ENCODE data around the gene SPRR3. TPM values are rescaled to one million over a fixed set of nuclear protein-coding genes. Genes with fewer than 3 reads are reported as not detected.

SPRR3 gene
- total RNA-seq, 1 donor from 2014 or later, result 3.0 TPM

DNA sequence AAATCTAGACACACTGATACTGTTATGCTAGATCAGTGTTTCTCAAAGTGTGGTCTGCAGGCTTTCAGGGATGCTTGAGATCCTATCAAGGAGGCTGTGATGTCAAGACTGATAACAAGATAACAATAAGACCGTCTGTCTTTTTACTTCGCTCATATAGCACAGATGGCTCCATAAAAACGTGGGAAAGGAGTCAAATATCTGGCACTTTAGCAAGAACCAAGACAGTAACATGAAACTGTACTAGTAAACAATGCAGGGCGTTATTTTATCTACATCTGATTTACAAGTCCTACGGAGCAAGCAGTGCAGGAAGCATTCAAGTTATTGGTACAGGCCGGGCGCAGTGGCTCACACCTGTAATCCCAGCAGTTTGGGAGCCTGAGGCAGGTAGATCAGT, 3.6 kb upstream of the SPRR3 start:
- Histone ChIP-seq H3K27ac (ENCODE audit: low read depth, low read length) (no peak overlapping the region), H3K79me2 (ENCODE audit: insufficient read depth, low read length) (no peaks in the 10 kb centered on the region), H3K4me2 (ENCODE audit: low read length) (no peak overlapping the region), H3K9me3 (ENCODE audit: insufficient read depth, low read depth, low read length) (peaks cover 5% of the 10 kb centered on the region), H3K4me1 (ENCODE audit: insufficient read depth, low read length) (no peaks in the 10 kb centered on the region), H3K4me3 (ENCODE audit: insufficient read depth, low read depth, low read length) (no peak overlapping the region), H4K20me1 (ENCODE audit: insufficient read depth, low read length) (no peaks in the 10 kb centered on the region), H3K9ac (ENCODE audit: low read length) (no peak overlapping the region), H2AFZ (ENCODE audit: low read depth, low read length) (no peak overlapping the region), H3K36me3 (ENCODE audit: insufficient read depth, low read length) (no peaks in the 10 kb centered on the region), H3K27me3 (ENCODE audit: insufficient read depth, low read length) (no peaks in the 10 kb centered on the region)
- DNase-seq (ENCODE audit: low read depth) (no peak), FAIRE-seq (no peak)
- Mint-ChIP-seq H3K9me3 (ENCODE audit: unreplicated experiment) (peaks cover 5% of the 10 kb centered on the region), H3K27me3 (ENCODE audit: low read depth, unreplicated experiment) (peaks cover 4% of the 10 kb centered on the region), H3K36me3 (ENCODE audit: low read depth, unreplicated experiment) (no peaks in the 10 kb centered on the region), H3K4me3 (ENCODE audit: unreplicated experiment) (no peak overlapping the region), H3K27ac (ENCODE audit: unreplicated experiment) (no peak overlapping the region), H3K4me1 (ENCODE audit: low read depth, unreplicated experiment) (no peaks in the 10 kb centered on the region)
- TF ChIP-seq, protein P1, sequence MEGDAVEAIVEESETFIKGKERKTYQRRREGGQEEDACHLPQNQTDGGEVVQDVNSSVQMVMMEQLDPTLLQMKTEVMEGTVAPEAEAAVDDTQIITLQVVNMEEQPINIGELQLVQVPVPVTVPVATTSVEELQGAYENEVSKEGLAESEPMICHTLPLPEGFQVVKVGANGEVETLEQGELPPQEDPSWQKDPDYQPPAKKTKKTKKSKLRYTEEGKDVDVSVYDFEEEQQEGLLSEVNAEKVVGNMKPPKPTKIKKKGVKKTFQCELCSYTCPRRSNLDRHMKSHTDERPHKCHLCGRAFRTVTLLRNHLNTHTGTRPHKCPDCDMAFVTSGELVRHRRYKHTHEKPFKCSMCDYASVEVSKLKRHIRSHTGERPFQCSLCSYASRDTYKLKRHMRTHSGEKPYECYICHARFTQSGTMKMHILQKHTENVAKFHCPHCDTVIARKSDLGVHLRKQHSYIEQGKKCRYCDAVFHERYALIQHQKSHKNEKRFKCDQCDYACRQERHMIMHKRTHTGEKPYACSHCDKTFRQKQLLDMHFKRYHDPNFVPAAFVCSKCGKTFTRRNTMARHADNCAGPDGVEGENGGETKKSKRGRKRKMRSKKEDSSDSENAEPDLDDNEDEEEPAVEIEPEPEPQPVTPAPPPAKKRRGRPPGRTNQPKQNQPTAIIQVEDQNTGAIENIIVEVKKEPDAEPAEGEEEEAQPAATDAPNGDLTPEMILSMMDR (IDR thresholded peaks at IDR 0.05; ENCODE audit: insufficient read depth, low read depth, low read length), result no peak
- no peak for TF ChIP-seq EZH2 (IDR thresholded peaks at IDR 0.05; ENCODE audit: insufficient read depth, low read length)

DNA sequence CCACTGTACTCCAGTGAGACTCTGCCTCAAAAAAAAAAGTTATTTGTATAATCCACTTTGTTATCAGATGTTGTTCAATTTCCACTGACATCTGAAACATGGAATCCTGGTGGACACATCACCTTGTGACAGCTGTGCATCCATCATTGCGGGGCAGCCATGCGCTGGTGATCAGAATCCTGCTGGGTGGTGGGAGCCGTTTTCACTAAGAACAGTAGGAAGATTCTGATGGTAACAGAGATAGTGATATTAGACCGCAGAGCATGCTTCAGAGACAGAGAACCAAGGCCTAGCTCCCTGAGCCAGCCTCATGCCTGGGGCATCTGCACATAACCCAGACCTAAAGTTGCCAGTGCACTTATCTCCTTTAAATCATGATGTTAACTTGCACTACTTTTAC, 3.1 kb upstream of the SPRR3 start:
- Histone ChIP-seq H3K4me1 (ENCODE audit: insufficient read depth, low read length) (no peaks in the 10 kb centered on the region), H3K79me2 (ENCODE audit: insufficient read depth, low read length) (no peaks in the 10 kb centered on the region), H3K9ac (ENCODE audit: low read length) (no peak overlapping the region), H3K4me3 (ENCODE audit: insufficient read depth, low read depth, low read length) (no peak overlapping the region), H2AFZ (ENCODE audit: low read depth, low read length) (no peak overlapping the region), H3K4me2 (ENCODE audit: low read length) (no peak overlapping the region), H3K27ac (ENCODE audit: low read depth, low read length) (no peak overlapping the region), H3K27me3 (ENCODE audit: insufficient read depth, low read length) (no peaks in the 10 kb centered on the region), H3K9me3 (ENCODE audit: insufficient read depth, low read depth, low read length) (peaks cover 5% of the 10 kb centered on the region), H3K36me3 (ENCODE audit: insufficient read depth, low read length) (no peaks in the 10 kb centered on the region), H4K20me1 (ENCODE audit: insufficient read depth, low read length) (no peaks in the 10 kb centered on the region)
- no peak for TF ChIP-seq EZH2 (IDR thresholded peaks at IDR 0.05; ENCODE audit: insufficient read depth, low read length)
- TF ChIP-seq, protein P1 (IDR thresholded peaks at IDR 0.05; ENCODE audit: insufficient read depth, low read depth, low read length), result no peak
- FAIRE-seq (no peak), DNase-seq (ENCODE audit: low read depth) (no peak)
- Mint-ChIP-seq H3K27ac (ENCODE audit: unreplicated experiment) (no peak overlapping the region), H3K9me3 (ENCODE audit: unreplicated experiment) (peaks cover 5% of the 10 kb centered on the region), H3K36me3 (ENCODE audit: low read depth, unreplicated experiment) (no peaks in the 10 kb centered on the region), H3K4me3 (ENCODE audit: unreplicated experiment) (no peak overlapping the region), H3K27me3 (ENCODE audit: low read depth, unreplicated experiment) (peaks cover 6% of the 10 kb centered on the region), H3K4me1 (ENCODE audit: low read depth, unreplicated experiment) (no peaks in the 10 kb centered on the region)

DNA sequence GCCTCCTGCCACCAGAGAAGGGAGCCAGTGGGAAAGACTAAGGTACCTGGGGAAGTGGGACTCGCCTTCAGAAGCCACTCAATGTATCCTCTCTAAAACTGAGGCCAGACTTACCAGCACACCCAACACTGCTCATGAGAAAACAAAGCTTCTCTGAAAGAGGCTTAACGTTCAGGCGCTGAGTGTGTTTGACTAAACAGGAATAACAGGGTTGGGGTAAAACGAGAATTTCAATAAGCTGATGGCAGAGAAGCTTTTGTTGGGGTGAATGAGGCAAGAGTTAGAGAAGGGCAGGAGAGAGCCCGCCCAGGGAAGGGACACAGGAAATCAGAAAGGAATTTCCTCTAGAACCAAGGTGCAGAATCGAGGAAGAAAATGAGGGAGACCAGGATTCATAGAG, 1.7 kb upstream of the SPRR3 start:
- H3K4me1 Mint-ChIP-seq (ENCODE audit: low read depth, unreplicated experiment), result no peaks in the 10 kb centered on the region
- DNase-seq (ENCODE audit: low read depth) (no peak), FAIRE-seq (no peak)
- TF ChIP-seq EZH2 (IDR thresholded peaks at IDR 0.05; ENCODE audit: insufficient read depth, low read length), result no peak
- Histone ChIP-seq H3K27ac (ENCODE audit: low read depth, low read length) (no peak overlapping the region), H3K79me2 (ENCODE audit: insufficient read depth, low read length) (no peaks in the 10 kb centered on the region), H3K4me3 (ENCODE audit: insufficient read depth, low read depth, low read length) (no peak overlapping the region), H2AFZ (ENCODE audit: low read depth, low read length) (no peak overlapping the region), H3K27me3 (ENCODE audit: insufficient read depth, low read length) (no peaks in the 10 kb centered on the region), H3K4me1 (ENCODE audit: insufficient read depth, low read length) (no peaks in the 10 kb centered on the region), H3K4me2 (ENCODE audit: low read length) (no peak overlapping the region), H4K20me1 (ENCODE audit: insufficient read depth, low read length) (no peaks in the 10 kb centered on the region), H3K9me3 (ENCODE audit: insufficient read depth, low read depth, low read length) (peaks cover 5% of the 10 kb centered on the region), H3K9ac (ENCODE audit: low read length) (no peak overlapping the region), H3K36me3 (ENCODE audit: insufficient read depth, low read length) (no peaks in the 10 kb centered on the region)
- H3K4me3 Mint-ChIP-seq (ENCODE audit: unreplicated experiment), result no peak overlapping the region
- H3K36me3 Mint-ChIP-seq (ENCODE audit: low read depth, unreplicated experiment), result no peaks in the 10 kb centered on the region
- no peak overlapping the region for H3K27ac Mint-ChIP-seq (ENCODE audit: unreplicated experiment)
- H3K27me3 Mint-ChIP-seq (ENCODE audit: low read depth, unreplicated experiment), result peaks cover 10% of the 10 kb centered on the region
- peaks cover 5% of the 10 kb centered on the region for H3K9me3 Mint-ChIP-seq (ENCODE audit: unreplicated experiment)
